ENCODE results near the gene SIAE. TPM values are rescaled to one million over a fixed set of nuclear protein-coding genes. Genes with fewer than 3 reads are reported as not detected.

Gene SIAE
- total and polyA plus RNA-seq, 2 donors from 2014 or later, result 53.2 to 59.7 TPM

DNA sequence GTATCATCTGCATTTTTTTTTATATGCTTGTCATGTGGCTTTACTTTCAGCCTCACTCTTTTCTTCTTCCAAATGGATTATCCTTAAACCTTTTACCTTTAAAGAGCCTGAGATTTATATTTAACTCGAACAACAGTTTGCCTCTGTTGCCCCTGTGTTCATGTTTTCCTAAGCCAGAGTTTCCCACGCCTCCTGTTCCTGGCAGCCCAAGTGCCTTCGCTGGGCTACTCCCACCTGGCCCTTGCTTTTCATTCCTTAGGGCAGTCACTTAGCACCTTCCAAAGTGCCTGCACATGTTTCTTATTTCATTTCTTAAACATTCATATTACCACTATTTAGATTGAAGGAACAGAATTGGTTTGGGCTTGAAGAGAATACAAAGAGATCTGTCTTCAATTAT, 37.6 kb downstream of the SIAE start:
- H3K36me3 ChIP-seq (ENCODE audit: control insufficient read depth in 2 of 3, insufficient read depth in 3 of 3, low read length in 3 of 3), result peaks cover 5 to 41% (median 35%) of the 10 kb centered on the region in 3 donors
- no peak overlapping the region for H3K27ac ChIP-seq (ENCODE audit: low read depth in 2 of 2, low read length in 2 of 2)
- H3K27me3 ChIP-seq (ENCODE audit: control insufficient read depth, insufficient read depth, low read length), result no peaks in the 10 kb centered on the region
- H3K9ac ChIP-seq (ENCODE audit: low read length in 3 of 3), result no peak overlapping the region
- H3K9me3 ChIP-seq (ENCODE audit: control insufficient read depth in 2 of 3, insufficient read depth in 1 of 3, low read length in 3 of 3), result no peaks in the 10 kb centered on the region
- H3K4me1 ChIP-seq (ENCODE audit: control insufficient read depth in 2 of 3, insufficient read depth in 2 of 3, low read depth in 1 of 3, low read length in 3 of 3), result peaks cover 0 to 5% (median 0%) of the 10 kb centered on the region in 3 donors
- intact Hi-C loops (cut with DNase I), result no loop called here
- TF ChIP-seq, protein P1, sequence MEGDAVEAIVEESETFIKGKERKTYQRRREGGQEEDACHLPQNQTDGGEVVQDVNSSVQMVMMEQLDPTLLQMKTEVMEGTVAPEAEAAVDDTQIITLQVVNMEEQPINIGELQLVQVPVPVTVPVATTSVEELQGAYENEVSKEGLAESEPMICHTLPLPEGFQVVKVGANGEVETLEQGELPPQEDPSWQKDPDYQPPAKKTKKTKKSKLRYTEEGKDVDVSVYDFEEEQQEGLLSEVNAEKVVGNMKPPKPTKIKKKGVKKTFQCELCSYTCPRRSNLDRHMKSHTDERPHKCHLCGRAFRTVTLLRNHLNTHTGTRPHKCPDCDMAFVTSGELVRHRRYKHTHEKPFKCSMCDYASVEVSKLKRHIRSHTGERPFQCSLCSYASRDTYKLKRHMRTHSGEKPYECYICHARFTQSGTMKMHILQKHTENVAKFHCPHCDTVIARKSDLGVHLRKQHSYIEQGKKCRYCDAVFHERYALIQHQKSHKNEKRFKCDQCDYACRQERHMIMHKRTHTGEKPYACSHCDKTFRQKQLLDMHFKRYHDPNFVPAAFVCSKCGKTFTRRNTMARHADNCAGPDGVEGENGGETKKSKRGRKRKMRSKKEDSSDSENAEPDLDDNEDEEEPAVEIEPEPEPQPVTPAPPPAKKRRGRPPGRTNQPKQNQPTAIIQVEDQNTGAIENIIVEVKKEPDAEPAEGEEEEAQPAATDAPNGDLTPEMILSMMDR (IDR thresholded peaks at IDR 0.05; ENCODE audit: borderline replicate concordance, extremely low read depth, insufficient read depth), result no peak
- FAIRE-seq, result peak; percentile 62
- H3K4me3 ChIP-seq (ENCODE audit: low read length in 3 of 3), result no peak overlapping the region
- DNase-seq, result peak in 2 of 5 donors; percentile 30 to 68

DNA sequence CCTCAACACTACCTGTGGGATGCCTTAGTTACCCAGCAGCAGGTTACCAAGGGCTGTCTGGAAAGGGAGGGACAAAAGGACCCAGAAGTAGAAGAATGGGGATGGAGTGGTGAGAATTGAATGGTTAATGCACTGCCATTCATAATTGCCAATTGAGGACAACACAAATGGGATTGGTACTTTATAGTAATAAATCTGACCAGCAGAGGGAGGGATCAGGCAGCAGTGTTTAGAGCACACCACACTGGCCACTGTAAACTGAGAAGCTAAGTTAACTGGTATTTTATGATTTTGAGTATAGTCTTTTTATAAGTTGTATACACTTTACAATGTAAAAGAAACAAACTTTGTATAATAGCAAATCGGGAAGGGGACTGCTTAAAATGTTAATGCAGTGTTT, 40.2 kb downstream of the SIAE start:
- H3K36me3 ChIP-seq (ENCODE audit: control insufficient read depth in 2 of 3, insufficient read depth in 3 of 3, low read length in 3 of 3), result peaks cover 5 to 50% (median 42%) of the 10 kb centered on the region in 3 donors
- no peak for FAIRE-seq
- TF ChIP-seq, protein P1 (IDR thresholded peaks at IDR 0.05; ENCODE audit: borderline replicate concordance, extremely low read depth, insufficient read depth), result no peak

DNA sequence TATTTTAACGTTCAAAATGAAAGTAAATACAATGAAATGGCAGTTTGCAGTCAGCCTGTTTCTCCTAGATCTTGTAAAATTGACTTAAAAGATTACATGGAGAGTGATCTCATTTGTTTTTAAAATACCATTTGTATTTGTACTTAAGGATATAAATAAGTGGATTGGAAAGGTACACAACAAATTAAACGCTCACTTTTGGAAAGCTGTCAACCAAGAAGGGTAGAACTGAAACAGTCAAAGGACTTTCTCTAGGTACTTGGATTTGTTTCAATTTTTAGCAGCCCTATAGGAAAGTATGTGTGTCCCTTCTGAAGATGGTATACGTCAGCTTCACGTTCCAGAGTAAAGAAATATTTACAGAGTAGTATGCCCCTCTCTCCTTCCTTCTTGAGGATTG, 43.6 kb downstream of the SIAE start:
- Histone ChIP-seq H3K27ac (ENCODE audit: low read depth in 2 of 2, low read length in 2 of 2) (no peak overlapping the region), H3K4me3 (ENCODE audit: low read length in 3 of 3) (no peak overlapping the region), H3K4me1 (ENCODE audit: control insufficient read depth in 2 of 3, insufficient read depth in 2 of 3, low read depth in 1 of 3, low read length in 3 of 3) (no peaks in the 10 kb centered on the region), H3K9me3 (ENCODE audit: control insufficient read depth in 2 of 3, insufficient read depth in 1 of 3, low read length in 3 of 3) (no peaks in the 10 kb centered on the region), H3K27me3 (ENCODE audit: control insufficient read depth, insufficient read depth, low read length) (no peaks in the 10 kb centered on the region), H3K36me3 (ENCODE audit: control insufficient read depth in 2 of 3, insufficient read depth in 3 of 3, low read length in 3 of 3) (peaks cover 10 to 62% (median 42%) of the 10 kb centered on the region in 3 donors), H3K9ac (ENCODE audit: low read length in 3 of 3) (no peak overlapping the region)
- FAIRE-seq (no peak), DNase-seq (no peak)
- intact Hi-C loops (cut with DNase I), result no loop called here
- TF ChIP-seq, protein P1 (IDR thresholded peaks at IDR 0.05; ENCODE audit: borderline replicate concordance, extremely low read depth, insufficient read depth), result no peak

More for the DNA sequence above, 40.2 kb downstream of the SIAE start:
- no peak overlapping the region for H3K9ac ChIP-seq (ENCODE audit: low read length in 3 of 3)
- H3K4me1 ChIP-seq (ENCODE audit: control insufficient read depth in 2 of 3, insufficient read depth in 2 of 3, low read depth in 1 of 3, low read length in 3 of 3), result peaks cover 0 to 5% (median 0%) of the 10 kb centered on the region in 3 donors
- no peak for DNase-seq
- no peaks in the 10 kb centered on the region for H3K9me3 ChIP-seq (ENCODE audit: control insufficient read depth in 2 of 3, insufficient read depth in 1 of 3, low read length in 3 of 3)
- no peak overlapping the region for H3K4me3 ChIP-seq (ENCODE audit: low read length in 3 of 3)
- H3K27ac ChIP-seq (ENCODE audit: low read depth in 2 of 2, low read length in 2 of 2), result no peak overlapping the region
- H3K27me3 ChIP-seq (ENCODE audit: control insufficient read depth, insufficient read depth, low read length), result no peaks in the 10 kb centered on the region
- intact Hi-C loops (cut with DNase I), result no loop called here

DNA sequence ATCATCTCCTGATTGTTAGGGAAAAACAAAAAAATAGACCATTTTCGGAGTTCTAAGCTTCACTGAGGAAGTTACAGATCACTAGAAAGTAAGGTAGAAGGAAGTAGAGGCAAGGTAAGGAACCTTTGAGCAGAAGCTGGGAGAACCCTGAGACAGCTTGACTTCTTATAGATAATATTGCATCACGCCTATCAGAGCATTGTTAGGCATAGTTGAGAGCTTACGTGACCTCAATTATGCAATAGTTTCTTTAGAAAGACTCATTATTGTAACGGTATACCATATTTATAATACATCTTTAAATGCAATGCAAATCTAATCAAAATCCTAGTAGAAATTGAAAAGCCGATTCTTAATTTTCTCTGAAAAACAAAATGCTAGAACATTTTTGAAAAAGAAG, 46.0 kb downstream of the SIAE start:
- FAIRE-seq, result no peak
- intact Hi-C loops (cut with DNase I), result no loop called here

More for the DNA sequence above, 46.0 kb downstream of the SIAE start:
- no peaks in the 10 kb centered on the region for H3K9me3 ChIP-seq (ENCODE audit: control insufficient read depth in 2 of 3, insufficient read depth in 1 of 3, low read length in 3 of 3)
- no peak for DNase-seq
- no peaks in the 10 kb centered on the region for H3K27me3 ChIP-seq (ENCODE audit: control insufficient read depth, insufficient read depth, low read length)
- no peak overlapping the region for H3K27ac ChIP-seq (ENCODE audit: low read depth in 2 of 2, low read length in 2 of 2)
- H3K4me1 ChIP-seq (ENCODE audit: control insufficient read depth in 2 of 3, insufficient read depth in 2 of 3, low read depth in 1 of 3, low read length in 3 of 3), result peaks cover 0 to 15% (median 6%) of the 10 kb centered on the region in 3 donors
- TF ChIP-seq, protein P1 (IDR thresholded peaks at IDR 0.05; ENCODE audit: borderline replicate concordance, extremely low read depth, insufficient read depth), result no peak
- H3K9ac ChIP-seq (ENCODE audit: low read length in 3 of 3), result no peak overlapping the region
- H3K4me3 ChIP-seq (ENCODE audit: low read length in 3 of 3), result no peak overlapping the region
- H3K36me3 ChIP-seq (ENCODE audit: control insufficient read depth in 2 of 3, insufficient read depth in 3 of 3, low read length in 3 of 3), result peaks cover 7 to 52% (median 31%) of the 10 kb centered on the region in 3 donors
